IPS DF 6.9 (cell line): Measurements from ENCODE around the gene RASAL1.

Experiments
- DNase-seq: peaks from one replicate; pipeline ENCODE4 v3.0.0-alpha.2; 2013; ENCODE audit warnings: low read depth, low spot score
- H3K27ac ChIP-seq: one replicate; pipeline ENCODE4 v1.5.1; 2013; ENCODE audit warnings: low read length, control low read depth
- H3K27me3 ChIP-seq: 2 replicates; pipeline ENCODE4 v1.6.1; 2013; ENCODE audit warnings: mild to moderate bottlenecking, low read length; ENCODE audit not compliant: control insufficient read depth, insufficient read depth
- H3K36me3 ChIP-seq: 2 replicates; pipeline ENCODE4 v1.6.1; 2013; ENCODE audit warnings: low read length; ENCODE audit not compliant: control insufficient read depth, insufficient read depth
- H3K4me1 ChIP-seq: 2 replicates; pipeline ENCODE4 v1.6.1; 2013; ENCODE audit warnings: low read length; ENCODE audit not compliant: control insufficient read depth, insufficient read depth
- H3K4me3 ChIP-seq: 2 replicates; pipeline ENCODE4 v1.5.1; 2013; ENCODE audit warnings: mild to moderate bottlenecking, low read length
- H3K9me3 ChIP-seq: 2 replicates; pipeline ENCODE4 v1.6.1; 2013; ENCODE audit warnings: low read length, inconsistent platforms; ENCODE audit not compliant: control insufficient read depth, insufficient read depth
- WGBS: extraction: QIAGEN DNeasy Blood & Tissue Kit; methylation state at CpG from one replicate; pipeline ENCODE4 v1.1.7; 2013; ENCODE audit warnings: mixed read lengths, missing lambda C conversion rate; ENCODE audit not compliant: insufficient read length, insufficient coverage; 5-methylcytosine and 5-hydroxymethylcytosine counted together

RASAL1 gene

GRCh38 chr12:113135178-113136127 is at the start of gene RASAL1:
Gene RASAL1 (minus strand): TSS chr12:113135761. CDS start chr12:113135462, 299 bp downstream.
- Histone ChIP-seq H3K36me3 (no peaks in the 10 kb centered on the region), H3K27ac (no peak within 1 kb of the TSS), H3K4me3 (peak within 1 kb of the TSS; percentile 43; the same call in 1 of the 2 replicates), H3K9me3 (no peaks in the 10 kb centered on the region), H3K27me3 (no peaks in the 10 kb centered on the region; the same call in 1 of the 2 replicates), H3K4me1 (0 out of 2 replicates have a peak, but pooled peaks cover 4% of the 10 kb centered on the region)
- WGBS, result no CpG with 5 or more reads among the region's 68 CpGs
- DNase-seq, result no peak

GRCh38 chr12:113184900-113185179 is 49.3 kb upstream of the RASAL1 start:
- Histone ChIP-seq H3K9me3 (no peaks in the 10 kb centered on the region), H3K36me3 (peaks cover 12% of the 10 kb centered on the region; the same call in 1 of the 2 replicates), H3K4me1 (peaks cover 2% of the 10 kb centered on the region; the same call in 1 of the 2 replicates), H3K27me3 (no peaks in the 10 kb centered on the region), H3K27ac (no peak overlapping the region), H3K4me3 (peak overlapping the region; percentile 75; the same call in 1 of the 2 replicates)
- peak; percentile 77 for DNase-seq
- no CpG with 5 or more reads among the region's 20 CpGs for WGBS

- no peak overlapping the region for H3K27ac ChIP-seq
- no peaks in the 10 kb centered on the region for H3K9me3 ChIP-seq
- peaks cover 17% of the 10 kb centered on the region for H3K36me3 ChIP-seq
- peak overlapping the region; percentile 75; the same call in 1 of the 2 replicates for H3K4me3 ChIP-seq
- H3K4me1 ChIP-seq, result peaks cover 2% of the 10 kb centered on the region; the same call in 1 of the 2 replicates
- no CpG with 5 or more reads among the region's 26 CpGs for WGBS
- no peaks in the 10 kb centered on the region for H3K27me3 ChIP-seq
- DNase-seq, result no peak
Measured at GRCh38 chr12:113184098-113184899, 48.7 kb upstream of the RASAL1 start.

GRCh38 chr12:113183030-113183589 is 47.5 kb upstream of the RASAL1 start:
- Histone ChIP-seq H3K27me3 (no peaks in the 10 kb centered on the region), H3K27ac (no peak overlapping the region), H3K4me3 (no peak overlapping the region), H3K4me1 (peaks cover 2% of the 10 kb centered on the region; the same call in 1 of the 2 replicates), H3K36me3 (peaks cover 23% of the 10 kb centered on the region), H3K9me3 (no peaks in the 10 kb centered on the region)
- no peak for DNase-seq
- WGBS, result no CpG with 5 or more reads among the region's 11 CpGs

GRCh38 chr12:113181975-113182374 is 46.4 kb upstream of the RASAL1 start:
- H3K27ac ChIP-seq, result no peak overlapping the region
- peaks cover 33% of the 10 kb centered on the region for H3K36me3 ChIP-seq
- DNase-seq, result no peak
- H3K4me1 ChIP-seq, result peaks cover 2% of the 10 kb centered on the region; the same call in 1 of the 2 replicates
- H3K9me3 ChIP-seq, result no peaks in the 10 kb centered on the region
- no CpG with 5 or more reads among the region's 3 CpGs for WGBS
- no peaks in the 10 kb centered on the region for H3K27me3 ChIP-seq
- no peak overlapping the region for H3K4me3 ChIP-seq

GRCh38 chr12:113180333-113180732 is 44.8 kb upstream of the RASAL1 start:
- no peaks in the 10 kb centered on the region for H3K27me3 ChIP-seq

GRCh38 chr12:113179023-113179422 is 43.5 kb upstream of the RASAL1 start:
- DNase-seq, result no peak
- Histone ChIP-seq H3K36me3 (peaks cover 43% of the 10 kb centered on the region), H3K27ac (no peak overlapping the region), H3K4me1 (no peaks in the 10 kb centered on the region), H3K9me3 (no peaks in the 10 kb centered on the region), H3K4me3 (no peak overlapping the region), H3K27me3 (no peaks in the 10 kb centered on the region)
- WGBS, result no CpG with 5 or more reads among the region's 14 CpGs

More at GRCh38 chr12:113180333-113180732, 44.8 kb upstream of the RASAL1 start:
- Histone ChIP-seq H3K4me1 (no peaks in the 10 kb centered on the region), H3K9me3 (no peaks in the 10 kb centered on the region), H3K36me3 (peaks cover 39% of the 10 kb centered on the region), H3K27ac (no peak overlapping the region), H3K4me3 (no peak overlapping the region)
- DNase-seq, result no peak
- no CpG with 5 or more reads among the region's 4 CpGs for WGBS

- Histone ChIP-seq H3K27me3 (no peaks in the 10 kb centered on the region), H3K4me1 (no peaks in the 10 kb centered on the region), H3K9me3 (no peaks in the 10 kb centered on the region), H3K4me3 (no peak overlapping the region), H3K36me3 (peaks cover 47% of the 10 kb centered on the region), H3K27ac (no peak overlapping the region)
- no peak for DNase-seq
- WGBS, result no CpG with 5 or more reads among the region's 32 CpGs
Measured at GRCh38 chr12:113174461-113175384, 39.2 kb upstream of the RASAL1 start.

GRCh38 chr12:113173081-113173698 is 37.6 kb upstream of the RASAL1 start:
- DNase-seq, result no peak
- WGBS, result no CpG with 5 or more reads among the region's 7 CpGs
- no peak overlapping the region for H3K27ac ChIP-seq
- H3K9me3 ChIP-seq, result no peaks in the 10 kb centered on the region
- H3K4me1 ChIP-seq, result no peaks in the 10 kb centered on the region
- no peaks in the 10 kb centered on the region for H3K27me3 ChIP-seq
- H3K36me3 ChIP-seq, result peaks cover 46% of the 10 kb centered on the region
- no peak overlapping the region for H3K4me3 ChIP-seq
